ENCODE measurements around the gene GJA8.

DNA sequence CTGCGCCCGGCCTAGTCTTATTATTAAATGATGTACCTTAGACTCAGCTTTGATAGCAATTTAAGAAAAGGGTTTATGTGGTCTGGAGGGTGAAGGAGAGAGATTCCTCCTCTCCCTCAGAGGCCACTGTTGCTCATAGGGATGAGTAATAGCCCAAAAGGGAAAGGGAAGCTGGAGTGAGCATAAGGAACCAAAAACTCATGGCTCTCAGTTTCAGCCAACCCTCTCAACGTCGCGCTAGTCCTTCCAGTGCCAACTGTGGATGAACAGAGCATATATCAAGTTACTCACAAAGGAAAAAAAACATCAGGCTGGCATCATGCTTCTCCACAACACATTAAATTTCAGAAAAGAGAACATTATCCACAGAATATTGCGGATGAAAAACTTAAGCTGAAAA is 17.3 kb downstream of the GJA8 start:
- TF ChIP-seq, protein P1, sequence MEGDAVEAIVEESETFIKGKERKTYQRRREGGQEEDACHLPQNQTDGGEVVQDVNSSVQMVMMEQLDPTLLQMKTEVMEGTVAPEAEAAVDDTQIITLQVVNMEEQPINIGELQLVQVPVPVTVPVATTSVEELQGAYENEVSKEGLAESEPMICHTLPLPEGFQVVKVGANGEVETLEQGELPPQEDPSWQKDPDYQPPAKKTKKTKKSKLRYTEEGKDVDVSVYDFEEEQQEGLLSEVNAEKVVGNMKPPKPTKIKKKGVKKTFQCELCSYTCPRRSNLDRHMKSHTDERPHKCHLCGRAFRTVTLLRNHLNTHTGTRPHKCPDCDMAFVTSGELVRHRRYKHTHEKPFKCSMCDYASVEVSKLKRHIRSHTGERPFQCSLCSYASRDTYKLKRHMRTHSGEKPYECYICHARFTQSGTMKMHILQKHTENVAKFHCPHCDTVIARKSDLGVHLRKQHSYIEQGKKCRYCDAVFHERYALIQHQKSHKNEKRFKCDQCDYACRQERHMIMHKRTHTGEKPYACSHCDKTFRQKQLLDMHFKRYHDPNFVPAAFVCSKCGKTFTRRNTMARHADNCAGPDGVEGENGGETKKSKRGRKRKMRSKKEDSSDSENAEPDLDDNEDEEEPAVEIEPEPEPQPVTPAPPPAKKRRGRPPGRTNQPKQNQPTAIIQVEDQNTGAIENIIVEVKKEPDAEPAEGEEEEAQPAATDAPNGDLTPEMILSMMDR (IDR thresholded peaks at IDR 0.05), result no peak
- TF ChIP-seq POLR2A (IDR thresholded peaks at IDR 0.05) (no peak), POLR2AphosphoS5 (IDR thresholded peaks at IDR 0.05) (no peak)

Data from prostate gland (tissue), 2 donors.